Ovary (tissue), 3 donors: Measurements from ENCODE around the gene EVL.

Experiments used
- CTCF ChIP-seq, 3 donors: fragments of 450-650 bp in 2 of 3; fragments of 200-600 bp in 1 of 3; IDR thresholded peaks; one replicate each; pipeline versions ENCODE4 v1.5.1 to v1.8.0; 2016 to 2022; ENCODE audit warnings: antibody characterized with exemption in 3 of 3, mild to moderate bottlenecking in 1 of 3
- POLR2A ChIP-seq: fragments of 450-650 bp; IDR thresholded peaks from one replicate; pipeline ENCODE4 v1.6.1; 2017; ENCODE audit warnings: antibody characterized with exemption, mild to moderate bottlenecking, moderate library complexity
- donor health status: DM: no; HTN: no; CAD: no.

GRCh38 chr14:100018482-100018881, 46.7 kb upstream of the EVL start:
- no peak for TF ChIP-seq POLR2A
- no peak for TF ChIP-seq CTCF (IDR thresholded peaks at IDR 0.05)
